K562 (cell line): ENCODE results near the gene ZBTB32. TPM values are rescaled to one million over a fixed set of nuclear protein-coding genes. Genes with fewer than 3 reads are reported as not detected.

ENCODE experiments used
- ATAC-seq: fragments of 200-7000 bp; cut with Tn5 transposase; 3 replicates; pipeline ENCODE4 v1.9.1; 2020; ENCODE audit warnings: moderate library complexity
- BruUV-seq: library from RNA; stranded (reverse); fragments of 400-500 nt; replicated peaks from 2 replicates; lab custom pipeline; 2021; lab: Mats Ljungman, UMichigan
- CTCF ChIA-PET: fragments of 300-600 bp; formaldehyde crosslinking; extraction: SDS; loops from one replicate; lab custom pipeline; 2021; ENCODE audit warnings: low intra/inter-chr PET ratio; lab: Yijun Ruan, JAX
- POLR2A ChIA-PET: fragments of 300-600, 350-650 bp; sonication (Branson Sonifier 250); formaldehyde crosslinking; extraction: SDS; loops from one replicate; lab custom pipeline; 2021; ENCODE audit warnings: antibody characterized with exemption, inconsistent platforms; lab: Yijun Ruan, JAX
- DNase-seq, 4 experiments: peaks; one replicate each; pipeline versions ENCODE4 v3.0.0 to v3.0.0-alpha.2; 2011 to 2018; ENCODE audit warnings: low spot score in 3 of 4, mixed read lengths in 3 of 4; ENCODE audit errors: extremely low read depth in 1 of 4
- FAIRE-seq: peaks from 2 replicates; lab custom pipeline; 2011; peaks lifted over from hg19 to GRCh38; lab: Jason Lieb, UNC
- H2AFZ ChIP-seq: 2 replicates; pipeline ENCODE4 v1.6.0; 2011; ENCODE audit warnings: low read depth, low read length, control low read depth, inconsistent platforms
- H3K27ac ChIP-seq: fragments of 200-600 bp; 3 replicates; pipeline ENCODE4 v1.8.0; 2011; ENCODE audit warnings: low read depth, mild to moderate bottlenecking, control low read depth, inconsistent platforms, low read length, moderate library complexity, mixed read lengths; ENCODE audit errors: extremely low read depth
- H3K27me3 ChIP-seq, 2 experiments: fragments of 300-600 bp in 1 of 2; 2 replicates in 1 of 2; 3 replicates in 1 of 2; pipeline versions ENCODE4 v1.6.0 to v1.8.0; 2011; ENCODE audit warnings: inconsistent platforms in 2 of 2, low read length in 2 of 2, mild to moderate bottlenecking in 1 of 2, mixed read lengths in 1 of 2, moderate library complexity in 1 of 2; ENCODE audit not compliant: control insufficient read depth in 2 of 2, insufficient read depth in 2 of 2
- H3K36me3 ChIP-seq: fragments of 300-600 bp; 3 replicates; pipeline ENCODE4 v1.8.0; 2011; ENCODE audit warnings: mild to moderate bottlenecking, low read length, inconsistent platforms; ENCODE audit not compliant: control insufficient read depth, insufficient read depth
- H3K4me1 ChIP-seq, 2 experiments: fragments of 200-600 bp in 1 of 2; replicated peaks in 1 of 2; 2 replicates in 1 of 2; 3 replicates in 1 of 2; pipeline versions ENCODE4 v1.5.1 to v1.8.0; 2011; ENCODE audit warnings: inconsistent platforms in 2 of 2, low read length in 2 of 2, mild to moderate bottlenecking in 1 of 2, mixed read lengths in 1 of 2, moderate library complexity in 1 of 2; ENCODE audit not compliant: control insufficient read depth in 2 of 2, insufficient read depth in 2 of 2
- H3K4me2 ChIP-seq: 2 replicates; pipeline ENCODE4 v1.6.1; 2011; ENCODE audit warnings: low read length, control low read depth, inconsistent platforms, mixed read lengths; ENCODE audit not compliant: insufficient read depth
- H3K4me3 ChIP-seq: fragments of 200-600 bp; sonication (generic), shearing (Covaris generic); 2 replicates; pipeline ENCODE4 v1.5.1; 2016; ENCODE audit warnings: control low read depth, inconsistent platforms
- H3K79me2 ChIP-seq: fragments of 200-600 bp; 3 replicates; pipeline ENCODE4 v1.8.0; 2011; ENCODE audit warnings: low read length, inconsistent platforms; ENCODE audit not compliant: control insufficient read depth, insufficient read depth
- H3K9ac ChIP-seq, 2 experiments: 2 replicates each; pipeline versions ENCODE4 v1.6.0 to v1.6.1; 2011; ENCODE audit warnings: low read depth in 2 of 2, low read length in 2 of 2, control low read depth in 1 of 2, inconsistent platforms in 1 of 2, mild to moderate bottlenecking in 1 of 2, mixed read lengths in 1 of 2; ENCODE audit not compliant: insufficient read depth in 1 of 2
- H3K9me1 ChIP-seq: one replicate; pipeline ENCODE4 v1.6.0; 2011; ENCODE audit warnings: inconsistent platforms, mild to moderate bottlenecking, low read length, moderate library complexity; ENCODE audit not compliant: control insufficient read depth, insufficient read depth
- H3K9me3 ChIP-seq: replicated peaks from 2 replicates; pipeline ENCODE4 v1.5.1; 2011; ENCODE audit warnings: low read depth, low read length, inconsistent platforms; ENCODE audit not compliant: control insufficient read depth, insufficient read depth
- H4K20me1 ChIP-seq: replicated peaks from 2 replicates; pipeline ENCODE4 v1.6.1; 2011; ENCODE audit warnings: low read length, inconsistent platforms, mixed read lengths; ENCODE audit not compliant: control insufficient read depth, insufficient read depth
- CHCHD3 ChIP-seq: fragments of 250-450 bp; sonication (Bioruptor Pico); IDR thresholded peaks from 2 replicates; pipeline ENCODE4 v2.1.2; 2022; ENCODE audit warnings: mild to moderate bottlenecking
- CREB3L1 ChIP-seq: fragments of 450-650 bp; IDR thresholded peaks from 2 replicates; pipeline ENCODE4 v1.6.1; 2014; ENCODE audit warnings: low read depth, mild to moderate bottlenecking, moderate library complexity, borderline replicate concordance
- E2F3 ChIP-seq: fragments of 250-450 bp; sonication (Bioruptor Pico); IDR thresholded peaks from 2 replicates; pipeline ENCODE4 v1.4.0; 2020; ENCODE audit warnings: mild to moderate bottlenecking
- FOXO4 ChIP-seq: fragments of 450-650 bp; formaldehyde crosslinking; IDR thresholded peaks from 2 replicates; pipeline ENCODE4 v1.4.0; 2020; ENCODE audit warnings: mild to moderate bottlenecking, moderate library complexity
- GABPA ChIP-seq: fragments of 200-800 bp; sonication (Bioruptor generic); conservative IDR thresholded peaks from 2 replicates; pipeline ENCODE4 v1.6.1; 2016; ENCODE audit warnings: low read depth, missing genetic modification characterization, missing compliant biosample characterization
- HCFC1 ChIP-seq: IDR thresholded peaks from 2 replicates; pipeline ENCODE4 v1.6.1; 2012; ENCODE audit warnings: low read depth, low read length, improper control_type of control experiment
- KHSRP ChIP-seq: fragments of 450-650 bp; IDR thresholded peaks from 2 replicates; pipeline ENCODE4 v1.6.1; 2017
- PTBP1 ChIP-seq: fragments of 200-400 bp; formaldehyde crosslinking; IDR thresholded peaks from 2 replicates; pipeline ENCODE4 v1.6.1; 2017; ENCODE audit warnings: low read depth, low read length
- PTRF ChIP-seq: fragments of 450-650 bp; IDR thresholded peaks from 2 replicates; pipeline ENCODE4 v1.6.1; 2016; ENCODE audit warnings: mild to moderate bottlenecking, missing genetic modification characterization, missing compliant biosample characterization
- XRCC5 ChIP-seq: fragments of 200-400 bp; formaldehyde crosslinking; IDR thresholded peaks from 2 replicates; pipeline ENCODE4 v1.6.1; 2017; ENCODE audit warnings: low read depth, mild to moderate bottlenecking, low read length
- ZKSCAN1 ChIP-seq: fragments of 150-350 bp; IDR thresholded peaks from 2 replicates; pipeline ENCODE4 v1.6.1; 2016; ENCODE audit warnings: low read depth, low read length
- ZNF324 ChIP-seq: fragments of 250-450 bp; sonication (Bioruptor Pico); IDR thresholded peaks from 2 replicates; pipeline ENCODE4 v1.4.0; 2020; ENCODE audit warnings: mild to moderate bottlenecking
- WGBS: fragments of 100-300 bp; shearing (Covaris generic); methylation state at CpG from one replicate; pipeline ENCODE4 v1.1.6; 2016; ENCODE audit warnings: low coverage, mixed read lengths; ENCODE audit not compliant: insufficient coverage; ENCODE audit errors: missing lambda C conversion rate; 5-methylcytosine and 5-hydroxymethylcytosine counted together
- in situ Hi-C: fragments of 300-500 bp; cut with MboI; formaldehyde crosslinking; loops from 4 replicates; pipeline ENCODE4 v1.15.0; 2018; ENCODE audit warnings: inconsistent platforms, mixed read lengths
- intact Hi-C: fragments of 100-400 bp; cut with micrococcal nuclease; formaldehyde crosslinking; loops from 2 replicates; pipeline ENCODE4 v1.14.2; 2022
- polyA plus RNA-seq, 8 experiments: library from polyadenylated mRNA; depleted of rRNA in 4 of 8; stranded (reverse) in 5 of 8; unstranded in 3 of 8; fragments of >200 nt; fragmentation: Nextera tagmentation in 2 of 8; fragmentation: Illumina TruSeq in 1 of 8; extraction: Ambion mirVana in 2 of 8; extraction: Trizol in 1 of 8; gene quantifications; 2 replicates each; pipeline versions ENCODE4 v1.2.1 to v1.2.3, GENCODE V29; 2011 to 2014; ENCODE audit warnings: inconsistent platforms in 1 of 8, missing spikeins in 1 of 8
- total RNA-seq, 7 experiments: library from RNA; depleted of rRNA in 6 of 7; stranded (reverse); fragments of >200 nt in 6 of 7; fragmentation: Illumina TruSeq in 2 of 7; extraction: Trizol in 2 of 7; gene quantifications; 2 replicates each; pipeline versions ENCODE4 v1.2.1 to v1.2.3, GENCODE V29; 2011 to 2021; ENCODE audit warnings: low replicate concordance in 1 of 7
- TF ChIP-seq, protein P1 (sequence below): IDR thresholded peaks from 2 replicates; pipeline ENCODE4 v1.6.1; 2011; ENCODE audit not compliant: insufficient read length; ENCODE audit errors: extremely low read depth

Gene ZBTB32
- total and polyA plus RNA-seq, 9 of the 15 experiments (the other 6 are each of a cell fraction or from before 2014, with no cell fraction given), result 0.20 TPM; not detected in 8

- peaks cover 0 to 12% of the 10 kb centered on the region in 2 experiments; a peak in 2 of 5 replicates for H3K4me1 ChIP-seq
- H4K20me1 ChIP-seq, result peaks cover 6% of the 10 kb centered on the region
- no peak overlapping the region for H3K4me2 ChIP-seq
- no peak for DNase-seq
- H2AFZ ChIP-seq, result no peak overlapping the region
- no peaks in the 10 kb centered on the region for H3K79me2 ChIP-seq
- H3K9ac ChIP-seq, result no peak overlapping the region
- H3K9me3 ChIP-seq, result no peaks in the 10 kb centered on the region
- no peak for TF ChIP-seq ZNF324 (CRISPR knock-in tag)
- no peak for TF ChIP-seq ZKSCAN1
- TF ChIP-seq GABPA (tag), result no peak
- TF ChIP-seq, protein P1, sequence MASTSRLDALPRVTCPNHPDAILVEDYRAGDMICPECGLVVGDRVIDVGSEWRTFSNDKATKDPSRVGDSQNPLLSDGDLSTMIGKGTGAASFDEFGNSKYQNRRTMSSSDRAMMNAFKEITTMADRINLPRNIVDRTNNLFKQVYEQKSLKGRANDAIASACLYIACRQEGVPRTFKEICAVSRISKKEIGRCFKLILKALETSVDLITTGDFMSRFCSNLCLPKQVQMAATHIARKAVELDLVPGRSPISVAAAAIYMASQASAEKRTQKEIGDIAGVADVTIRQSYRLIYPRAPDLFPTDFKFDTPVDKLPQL, result no peak
- TF ChIP-seq PTRF (tag), result no peak
- no peak for TF ChIP-seq E2F3
- no peak for TF ChIP-seq PTBP1
- no peak for TF ChIP-seq HCFC1
- TF ChIP-seq CREB3L1, result no peak
- no peak for TF ChIP-seq KHSRP
- TF ChIP-seq XRCC5, result no peak
- TF ChIP-seq CHCHD3 (CRISPR knock-in tag), result no peak
- no peak for TF ChIP-seq FOXO4 (CRISPR knock-in tag)
- no peak overlapping the region for H3K4me3 ChIP-seq
- no TSS peak for BruUV-seq
- intact Hi-C loops, result no loop called here
- in situ Hi-C loops, result no loop called here
- peaks cover 17% of the 10 kb centered on the region; the same call in 2 of the 3 replicates for H3K36me3 ChIP-seq
- 82% methylated on average over 5 of the region's 6 CpGs for WGBS
- no peak overlapping the region for H3K27ac ChIP-seq
- FAIRE-seq, result no peak
- ATAC-seq, result no peak
- ChIA-PET CTCF (no interaction called here), POLR2A (interaction anchor here (0.6 to 1.5 kb wide), 5 partner anchors 11 to 62 kb away, joined by 3 to 7 read pairs (median 4); partner anchors contain the start of gene COX6B1)
- H3K27me3 ChIP-seq, result peaks cover 2 to 5% of the 10 kb centered on the region in 2 experiments; a peak in 2 of 5 replicates
- H3K9me1 ChIP-seq, result no peaks in the 10 kb centered on the region
These were observed 42.4 kb upstream of the ZBTB32 start for GRCh38 chr19:35661995-35662340.
